GM23338 (cell line): ENCODE measurements around the gene MRPL1.

Experiments used
- CREB1 ChIP-seq: fragments of 250-450 bp; sonication (Bioruptor Pico); IDR thresholded peaks from 2 replicates; pipeline ENCODE4 v1.5.0; 2020; ENCODE audit warnings: low read depth, mild to moderate bottlenecking, moderate library complexity
- CTCF ChIP-seq, 2 experiments: fragments of 200-600 bp in 1 of 2; sonication (generic) in 1 of 2; conservative IDR thresholded peaks; 2 replicates each; pipeline versions ENCODE4 v1.5.1 to v1.6.1; 2016 to 2017; ENCODE audit warnings: antibody characterized with exemption in 2 of 2, low read depth in 2 of 2, mild to moderate bottlenecking in 2 of 2, moderate library complexity in 1 of 2
- EZH2 ChIP-seq: fragments of 200-600 bp; sonication (generic); IDR thresholded peaks from one replicate; pipeline ENCODE4 v1.8.0; 2017; ENCODE audit warnings: antibody characterized with exemption, mild to moderate bottlenecking, low read depth; ENCODE audit not compliant: unreplicated experiment
- EZH2phosphoT487 ChIP-seq: fragments of 200-600 bp; sonication (generic); IDR thresholded peaks from one replicate; pipeline ENCODE4 v1.8.1; 2018; ENCODE audit warnings: antibody characterized with exemption; ENCODE audit not compliant: unreplicated experiment
- JUNB ChIP-seq: IDR thresholded peaks from one replicate; pipeline ENCODE4 v1.6.1; 2016; ENCODE audit warnings: antibody characterized with exemption; ENCODE audit not compliant: unreplicated experiment
- POLR2AphosphoS5 ChIP-seq: IDR thresholded peaks from 2 replicates; pipeline ENCODE4 v1.6.1; 2016; ENCODE audit warnings: antibody characterized with exemption, low read depth
- TF ChIP-seq, protein P1 (sequence below): fragments of 250-450 bp; sonication (Bioruptor Pico); IDR thresholded peaks from 2 replicates; pipeline ENCODE4 v1.5.0; 2020; ENCODE audit warnings: mild to moderate bottlenecking, moderate library complexity

- TF ChIP-seq CTCF (conservative IDR thresholded peaks at IDR 0.05; ENCODE audit: low read depth in 2 of 2): no peak
- TF ChIP-seq POLR2AphosphoS5: no peak
- no peak for TF ChIP-seq EZH2phosphoT487
- TF ChIP-seq JUNB: no peak
- TF ChIP-seq EZH2: no peak
- no peak for TF ChIP-seq CREB1
- TF ChIP-seq, protein P1, sequence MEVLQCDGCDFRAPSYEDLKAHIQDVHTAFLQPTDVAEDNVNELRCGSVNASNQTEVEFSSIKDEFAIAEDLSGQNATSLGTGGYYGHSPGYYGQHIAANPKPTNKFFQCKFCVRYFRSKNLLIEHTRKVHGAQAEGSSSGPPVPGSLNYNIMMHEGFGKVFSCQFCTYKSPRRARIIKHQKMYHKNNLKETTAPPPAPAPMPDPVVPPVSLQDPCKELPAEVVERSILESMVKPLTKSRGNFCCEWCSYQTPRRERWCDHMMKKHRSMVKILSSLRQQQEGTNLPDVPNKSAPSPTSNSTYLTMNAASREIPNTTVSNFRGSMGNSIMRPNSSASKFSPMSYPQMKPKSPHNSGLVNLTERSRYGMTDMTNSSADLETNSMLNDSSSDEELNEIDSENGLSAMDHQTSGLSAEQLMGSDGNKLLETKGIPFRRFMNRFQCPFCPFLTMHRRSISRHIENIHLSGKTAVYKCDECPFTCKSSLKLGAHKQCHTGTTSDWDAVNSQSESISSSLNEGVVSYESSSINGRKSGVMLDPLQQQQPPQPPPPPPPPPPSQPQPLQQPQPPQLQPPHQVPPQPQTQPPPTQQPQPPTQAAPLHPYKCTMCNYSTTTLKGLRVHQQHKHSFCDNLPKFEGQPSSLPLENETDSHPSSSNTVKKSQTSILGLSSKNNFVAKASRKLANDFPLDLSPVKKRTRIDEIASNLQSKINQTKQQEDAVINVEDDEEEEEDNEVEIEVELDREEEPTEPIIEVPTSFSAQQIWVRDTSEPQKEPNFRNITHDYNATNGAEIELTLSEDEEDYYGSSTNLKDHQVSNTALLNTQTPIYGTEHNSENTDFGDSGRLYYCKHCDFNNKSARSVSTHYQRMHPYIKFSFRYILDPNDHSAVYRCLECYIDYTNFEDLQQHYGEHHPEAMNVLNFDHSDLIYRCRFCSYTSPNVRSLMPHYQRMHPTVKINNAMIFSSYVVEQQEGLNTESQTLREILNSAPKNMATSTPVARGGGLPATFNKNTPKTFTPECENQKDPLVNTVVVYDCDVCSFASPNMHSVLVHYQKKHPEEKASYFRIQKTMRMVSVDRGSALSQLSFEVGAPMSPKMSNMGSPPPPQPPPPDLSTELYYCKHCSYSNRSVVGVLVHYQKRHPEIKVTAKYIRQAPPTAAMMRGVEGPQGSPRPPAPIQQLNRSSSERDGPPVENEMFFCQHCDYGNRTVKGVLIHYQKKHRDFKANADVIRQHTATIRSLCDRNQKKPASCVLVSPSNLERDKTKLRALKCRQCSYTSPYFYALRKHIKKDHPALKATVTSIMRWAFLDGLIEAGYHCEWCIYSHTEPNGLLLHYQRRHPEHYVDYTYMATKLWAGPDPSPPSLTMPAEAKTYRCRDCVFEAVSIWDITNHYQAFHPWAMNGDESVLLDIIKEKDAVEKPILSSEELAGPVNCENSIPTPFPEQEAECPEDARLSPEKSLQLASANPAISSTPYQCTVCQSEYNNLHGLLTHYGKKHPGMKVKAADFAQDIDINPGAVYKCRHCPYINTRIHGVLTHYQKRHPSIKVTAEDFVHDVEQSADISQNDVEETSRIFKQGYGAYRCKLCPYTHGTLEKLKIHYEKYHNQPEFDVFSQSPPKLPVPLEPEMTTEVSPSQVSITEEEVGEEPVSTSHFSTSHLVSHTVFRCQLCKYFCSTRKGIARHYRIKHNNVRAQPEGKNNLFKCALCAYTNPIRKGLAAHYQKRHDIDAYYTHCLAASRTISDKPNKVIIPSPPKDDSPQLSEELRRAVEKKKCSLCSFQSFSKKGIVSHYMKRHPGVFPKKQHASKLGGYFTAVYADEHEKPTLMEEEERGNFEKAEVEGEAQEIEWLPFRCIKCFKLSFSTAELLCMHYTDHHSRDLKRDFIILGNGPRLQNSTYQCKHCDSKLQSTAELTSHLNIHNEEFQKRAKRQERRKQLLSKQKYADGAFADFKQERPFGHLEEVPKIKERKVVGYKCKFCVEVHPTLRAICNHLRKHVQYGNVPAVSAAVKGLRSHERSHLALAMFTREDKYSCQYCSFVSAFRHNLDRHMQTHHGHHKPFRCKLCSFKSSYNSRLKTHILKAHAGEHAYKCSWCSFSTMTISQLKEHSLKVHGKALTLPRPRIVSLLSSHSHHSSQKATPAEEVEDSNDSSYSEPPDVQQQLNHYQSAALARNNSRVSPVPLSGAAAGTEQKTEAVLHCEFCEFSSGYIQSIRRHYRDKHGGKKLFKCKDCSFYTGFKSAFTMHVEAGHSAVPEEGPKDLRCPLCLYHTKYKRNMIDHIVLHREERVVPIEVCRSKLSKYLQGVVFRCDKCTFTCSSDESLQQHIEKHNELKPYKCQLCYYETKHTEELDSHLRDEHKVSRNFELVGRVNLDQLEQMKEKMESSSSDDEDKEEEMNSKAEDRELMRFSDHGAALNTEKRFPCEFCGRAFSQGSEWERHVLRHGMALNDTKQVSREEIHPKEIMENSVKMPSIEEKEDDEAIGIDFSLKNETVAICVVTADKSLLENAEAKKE (CRISPR knock-in tag): no peak
Measured at GRCh38 chr4:77917601-77918000, 55.0 kb downstream of the MRPL1 start.
